GM23248 (cell line): ENCODE measurements around the gene TTLL3. TPM values are rescaled to one million over a fixed set of nuclear protein-coding genes. Genes with fewer than 3 reads are reported as not detected.

Experiments
- DNase-seq: peaks from one replicate; pipeline ENCODE4 v3.0.0-alpha.2; 2015
- H2AFZ ChIP-seq: fragments of 200-600 bp; sonication (generic); 2 replicates; pipeline ENCODE4 v1.6.1; 2016; ENCODE audit warnings: antibody characterized with exemption
- H3F3A ChIP-seq: fragments of 200-600 bp; sonication (generic); 2 replicates; pipeline ENCODE4 v1.6.1; 2016; ENCODE audit warnings: mild to moderate bottlenecking, antibody characterized with exemption, mixed run types; ENCODE audit not compliant: insufficient read depth
- H3K27ac ChIP-seq: fragments of 200-600 bp; sonication (generic); 2 replicates; pipeline ENCODE4 v1.5.1; 2016; ENCODE audit warnings: mild to moderate bottlenecking
- H3K27me3 ChIP-seq: fragments of 200-600 bp; sonication (generic); replicated peaks from 2 replicates; pipeline ENCODE4 v1.6.1; 2016; ENCODE audit warnings: mild to moderate bottlenecking; ENCODE audit not compliant: insufficient read depth
- H3K36me3 ChIP-seq: fragments of 200-600 bp; sonication (generic); 2 replicates; pipeline ENCODE4 v1.6.1; 2016; ENCODE audit warnings: low read depth, mild to moderate bottlenecking
- H3K4me1 ChIP-seq: fragments of 200-600 bp; sonication (generic); 2 replicates; pipeline ENCODE4 v1.6.1; 2016; ENCODE audit warnings: mild to moderate bottlenecking; ENCODE audit not compliant: insufficient read depth
- H3K4me2 ChIP-seq: fragments of 200-600 bp; sonication (generic); one replicate; pipeline ENCODE4 v1.6.1; 2016; ENCODE audit warnings: mild to moderate bottlenecking; ENCODE audit not compliant: unreplicated experiment
- H3K4me3 ChIP-seq: fragments of 200-600 bp; sonication (generic); 2 replicates; pipeline ENCODE4 v1.5.1; 2016; ENCODE audit warnings: mild to moderate bottlenecking
- H3K79me2 ChIP-seq: fragments of 200-600 bp; sonication (generic); 2 replicates; pipeline ENCODE4 v1.6.1; 2016; ENCODE audit warnings: mild to moderate bottlenecking; ENCODE audit not compliant: insufficient read depth
- H3K9ac ChIP-seq: fragments of 200-600 bp; sonication (generic); 2 replicates; pipeline ENCODE4 v1.6.1; 2016; ENCODE audit warnings: mild to moderate bottlenecking
- H3K9me2 ChIP-seq: fragments of 200-600 bp; sonication (generic); 2 replicates; pipeline ENCODE4 v1.6.1; 2016; ENCODE audit warnings: mixed run types, mild to moderate bottlenecking, moderate library complexity; ENCODE audit not compliant: insufficient read depth
- H3K9me3 ChIP-seq: fragments of 200-600 bp; sonication (generic); one replicate; pipeline ENCODE4 v1.6.1; 2017; ENCODE audit warnings: low read depth
- H4K20me1 ChIP-seq: fragments of 200-600 bp; sonication (generic); 2 replicates; pipeline ENCODE4 v1.6.0; 2016; ENCODE audit not compliant: insufficient read depth
- EZH2 ChIP-seq: fragments of 200-600 bp; sonication (generic); IDR thresholded peaks from 2 replicates; pipeline ENCODE4 v1.6.1; 2018; ENCODE audit warnings: antibody characterized with exemption, mild to moderate bottlenecking; ENCODE audit not compliant: insufficient read depth, poor library complexity, severe bottlenecking
- EZH2phosphoT487 ChIP-seq: fragments of 200-600 bp; sonication (generic); IDR thresholded peaks from 2 replicates; pipeline ENCODE4 v1.6.1; 2018; ENCODE audit warnings: antibody characterized with exemption, moderate library complexity, mild to moderate bottlenecking, low read depth; ENCODE audit not compliant: insufficient read depth
- WGBS, 2 experiments: methylation state at CpG; one replicate each; pipeline ENCODE4 v1.1.6; 2015 to 2017; ENCODE audit warnings: low lambda C conversion rate in 2 of 2, low coverage in 1 of 2; ENCODE audit errors: missing lambda C conversion rate in 2 of 2; 5-methylcytosine and 5-hydroxymethylcytosine counted together
- in situ Hi-C: fragments of 300-500 bp; cut with MboI; formaldehyde crosslinking; loops from 2 replicates; pipeline ENCODE4 v1.15.0; 2020
- polyA plus RNA-seq: library from polyadenylated mRNA; unstranded; fragments of >200 nt; fragmentation: Nextera tagmentation; extraction: Ambion mirVana; gene quantifications from 2 replicates; pipeline ENCODE4 v1.2.1, GENCODE V29; 2016
- total RNA-seq: library from RNA; depleted of rRNA; stranded (reverse); fragments of >200 nt; shearing (Covaris generic); gene quantifications from 2 replicates; pipeline ENCODE4 v1.2.3, GENCODE V29; 2014

Gene TTLL3
- total and polyA plus RNA-seq, 2 experiments from 2014 or later = 26.9 to 30.3 TPM

GRCh38 chr3:9797196-9797945, 12.7 kb upstream of the TTLL3 start:
- no peaks in the 10 kb centered on the region for H4K20me1 ChIP-seq
- in situ Hi-C loops = no loop called here
- 95 to 96% methylated on average over 12 of the region's 12 CpGs for WGBS, 2 experiments
- no peaks in the 10 kb centered on the region for H3K9me3 ChIP-seq
- no peaks in the 10 kb centered on the region for H3K27me3 ChIP-seq
- peaks cover 90% of the 10 kb centered on the region for H3K79me2 ChIP-seq
- H3K36me3 ChIP-seq = peaks cover 46% of the 10 kb centered on the region
- no peaks in the 10 kb centered on the region for H3K9me2 ChIP-seq
- no peak overlapping the region for H3K4me3 ChIP-seq
- DNase-seq = no peak
- TF ChIP-seq EZH2 (no peak), EZH2phosphoT487 (no peak)
- no peak overlapping the region for H2AFZ ChIP-seq
- H3K9ac ChIP-seq = no peak overlapping the region
- H3K4me1 ChIP-seq = peaks cover 7% of the 10 kb centered on the region
- H3K4me2 ChIP-seq = no peak overlapping the region
- peaks cover 24% of the 10 kb centered on the region; the same call in 1 of the 2 replicates for H3F3A ChIP-seq
- no peak overlapping the region for H3K27ac ChIP-seq

GRCh38 chr3:9800529-9800928, 9.5 kb upstream of the TTLL3 start:
- no peak overlapping the region for H2AFZ ChIP-seq
- H3K79me2 ChIP-seq = peaks cover 77% of the 10 kb centered on the region
- 79 to 82% methylated on average over 5 of the region's 5 CpGs for WGBS, 2 experiments
- H3K9ac ChIP-seq = no peak overlapping the region
- H3K4me1 ChIP-seq = no peaks in the 10 kb centered on the region
- H3F3A ChIP-seq = peaks cover 48% of the 10 kb centered on the region
- TF ChIP-seq EZH2phosphoT487 = no peak
- TF ChIP-seq EZH2 = no peak
- in situ Hi-C loops = no loop called here
- peak; percentile 26 for DNase-seq
- H3K36me3 ChIP-seq = peaks cover 75% of the 10 kb centered on the region
- no peaks in the 10 kb centered on the region for H3K9me3 ChIP-seq
- no peaks in the 10 kb centered on the region for H4K20me1 ChIP-seq
- H3K27me3 ChIP-seq = no peaks in the 10 kb centered on the region
- H3K27ac ChIP-seq = no peak overlapping the region
- no peaks in the 10 kb centered on the region for H3K9me2 ChIP-seq
- H3K4me3 ChIP-seq = no peak overlapping the region
- H3K4me2 ChIP-seq = no peak overlapping the region

GRCh38 chr3:9803494-9803893, 6.6 kb upstream of the TTLL3 start:
- WGBS, 2 experiments = 42 to 50% methylated on average over 1 of the region's 1 CpG
- Histone ChIP-seq H3F3A (peaks cover 72% of the 10 kb centered on the region), H3K4me2 (no peak overlapping the region), H3K9me2 (no peaks in the 10 kb centered on the region), H2AFZ (no peak overlapping the region), H3K27me3 (no peaks in the 10 kb centered on the region), H3K4me3 (no peak overlapping the region), H4K20me1 (no peaks in the 10 kb centered on the region), H3K36me3 (peaks cover 66% of the 10 kb centered on the region), H3K9me3 (no peaks in the 10 kb centered on the region), H3K4me1 (0 out of 2 replicates have a peak, but pooled peaks cover 4% of the 10 kb centered on the region), H3K9ac (no peak overlapping the region), H3K27ac (no peak overlapping the region), H3K79me2 (peaks cover 47% of the 10 kb centered on the region)
- in situ Hi-C loops = no loop called here
- no peak for DNase-seq
- TF ChIP-seq EZH2 = no peak
- TF ChIP-seq EZH2phosphoT487 = no peak

- no peaks in the 10 kb centered on the region for H3K9me2 ChIP-seq
- H3K4me3 ChIP-seq = no peak overlapping the region
- in situ Hi-C loops = no loop called here
- peaks cover 52% of the 10 kb centered on the region for H3K36me3 ChIP-seq
- no peaks in the 10 kb centered on the region for H4K20me1 ChIP-seq
- WGBS, 2 experiments = 90 to 97% methylated on average over 5 of the region's 5 CpGs
- DNase-seq = no peak
- H3K79me2 ChIP-seq = peaks cover 33% of the 10 kb centered on the region
- H3K4me2 ChIP-seq = no peak overlapping the region
- H2AFZ ChIP-seq = no peak overlapping the region
- H3K27ac ChIP-seq = no peak overlapping the region
- H3F3A ChIP-seq = peaks cover 72% of the 10 kb centered on the region
- H3K4me1 ChIP-seq = peaks cover 12% of the 10 kb centered on the region
- H3K9ac ChIP-seq = no peak overlapping the region
- TF ChIP-seq EZH2phosphoT487 (no peak), EZH2 (no peak)
- no peaks in the 10 kb centered on the region for H3K9me3 ChIP-seq
- H3K27me3 ChIP-seq = no peaks in the 10 kb centered on the region
Observed at GRCh38 chr3:9804996-9805395, 5.1 kb upstream of the TTLL3 start.
